PFSK-1 (cell line): ENCODE results near the gene ISOC2.

Source experiments
- FOXP2 ChIP-seq: optimal IDR thresholded peaks from 2 replicates; pipeline ENCODE3; 2011; ENCODE audit warnings: borderline replicate concordance, control low read depth, inconsistent platforms; ENCODE audit not compliant: insufficient read depth; ENCODE audit errors: extremely low read length, extremely low read depth
- POLR2AphosphoS5 ChIP-seq: IDR thresholded peaks from 2 replicates; pipeline ENCODE4 v1.6.1; 2012; ENCODE audit warnings: low read depth, mild to moderate bottlenecking, control low read depth, low read length, moderate library complexity
- REST ChIP-seq, 2 experiments: IDR thresholded peaks; 2 replicates each; pipeline versions ENCODE4 v1.6.1 to v1.8.0; 2011 to 2012; ENCODE audit warnings: low read depth in 2 of 2, low read length in 2 of 2, control low read depth in 1 of 2, inconsistent platforms in 1 of 2, mild to moderate bottlenecking in 1 of 2, moderate library complexity in 1 of 2; ENCODE audit not compliant: insufficient read depth in 1 of 2
- SIN3A ChIP-seq: IDR thresholded peaks from 2 replicates; pipeline ENCODE4 v1.6.1; 2012; ENCODE audit warnings: mild to moderate bottlenecking, low read length, moderate library complexity, borderline replicate concordance; ENCODE audit not compliant: insufficient read depth
- TAF1 ChIP-seq: IDR thresholded peaks from 2 replicates; pipeline ENCODE4 v1.6.1; 2012; ENCODE audit warnings: low read length, control low read depth, borderline replicate concordance; ENCODE audit not compliant: insufficient read depth

Gene ISOC2

GRCh38 chr19:55459551-55459949, 1.9 kb downstream of the ISOC2 start:
- TF ChIP-seq FOXP2, result no peak
- no peak for TF ChIP-seq TAF1

GRCh38 chr19:55457683-55458457, 3.6 kb downstream of the ISOC2 start:
- no peak for TF ChIP-seq TAF1
- no peak for TF ChIP-seq POLR2AphosphoS5
- no peak for TF ChIP-seq SIN3A
- TF ChIP-seq FOXP2, result no peak

GRCh38 chr19:55456347-55456746, 5.1 kb downstream of the ISOC2 start:
- no peak for TF ChIP-seq REST (IDR thresholded peaks at IDR 0.05; ENCODE audit: insufficient read depth in 1 of 2, low read depth in 2 of 2, low read length in 2 of 2)
- TF ChIP-seq FOXP2, result no peak

- no peak for TF ChIP-seq FOXP2
- no peak for TF ChIP-seq TAF1
- no peak for TF ChIP-seq SIN3A
Measured at GRCh38 chr19:55455576-55456235, 5.7 kb downstream of the ISOC2 start.

- TF ChIP-seq TAF1, result no peak
- TF ChIP-seq FOXP2, result no peak
- no peak for TF ChIP-seq SIN3A
- no peak for TF ChIP-seq POLR2AphosphoS5
- TF ChIP-seq REST (IDR thresholded peaks at IDR 0.05; ENCODE audit: insufficient read depth in 1 of 2, low read depth in 2 of 2, low read length in 2 of 2), result no peak
Measured at GRCh38 chr19:55454787-55455243, 6.6 kb downstream of the ISOC2 start.

- TF ChIP-seq REST (IDR thresholded peaks at IDR 0.05; ENCODE audit: insufficient read depth in 1 of 2, low read depth in 2 of 2, low read length in 2 of 2), result no peak
- TF ChIP-seq SIN3A, result no peak
- TF ChIP-seq POLR2AphosphoS5, result no peak
- TF ChIP-seq TAF1, result no peak
- TF ChIP-seq FOXP2, result no peak
Measured at GRCh38 chr19:55453511-55454260, 7.8 kb downstream of the ISOC2 start.
